GM12874 (cell line): ENCODE results near the gene MUC4.
"Not testable (repeated sequence)": the region's sequence is repeated elsewhere in the genome, so short reads cannot be mapped to it uniquely, and the experiment has no call there.

ENCODE experiments used
- CTCF ChIP-seq: IDR thresholded peaks from 2 replicates; pipeline ENCODE4 v1.5.1; 2011; ENCODE audit warnings: low read depth, mild to moderate bottlenecking, control low read depth, low read length, moderate library complexity; ENCODE audit not compliant: insufficient read depth

The MUC4 gene

GRCh38 chr3:195736866-195737490 lies 74.8 kb downstream of the MUC4 start:
- no peak for TF ChIP-seq CTCF

GRCh38 chr3:195735036-195735695 lies 76.6 kb downstream of the MUC4 start:
- no peak for TF ChIP-seq CTCF

GRCh38 chr3:195732940-195733339 lies 78.8 kb downstream of the MUC4 start:
- no peak for TF ChIP-seq CTCF

- TF ChIP-seq CTCF, result no peak
Measured at GRCh38 chr3:195731356-195731905, 80.3 kb downstream of the MUC4 start.

- no peak for TF ChIP-seq CTCF
Measured at GRCh38 chr3:195729476-195730251, 82.1 kb downstream of the MUC4 start.

GRCh38 chr3:195727606-195728195 lies 84.0 kb downstream of the MUC4 start:
- TF ChIP-seq CTCF, result no peak

GRCh38 chr3:195720831-195721506 lies 90.8 kb downstream of the MUC4 start, which contains the start of gene MUC20:
Gene MUC20, plus strand, starts transcription at chr3:195720978. Its CDS starts 30 bp downstream, at chr3:195721008.
- not testable (repeated sequence) for TF ChIP-seq CTCF
